ENCODE data around the gene KIF3B. TPM values are rescaled to one million over a fixed set of nuclear protein-coding genes. Genes with fewer than 3 reads are reported as not detected.
A peak's percentile ranks its signal among the peaks of the same experiment; 100 is the strongest.

The KIF3B gene
- total and polyA plus RNA-seq, 10 of the 15 experiments (the other 5 are each of a cell fraction or from before 2014, with no cell fraction given) = 7.4 to 37.3 (median 25.9) TPM

GRCh38 chr20:32344835-32345506, 67.5 kb downstream of the KIF3B start:
- Histone ChIP-seq H3K27me3 (replicated peaks in 1 of 2; ENCODE audit: control insufficient read depth in 2 of 2, insufficient read depth in 2 of 2, low read length in 1 of 2) (no peaks in the 10 kb centered on the region), H3K9me3 (replicated peaks; ENCODE audit: control insufficient read depth, insufficient read depth, low read length) (no peaks in the 10 kb centered on the region), H3K27ac (ENCODE audit: control insufficient read depth, insufficient read depth) (no peak overlapping the region), H3K4me2 (ENCODE audit: control insufficient read depth, insufficient read depth) (no peak overlapping the region), H3K36me3 (ENCODE audit: control insufficient read depth in 2 of 2, insufficient read depth in 2 of 2, low read length in 1 of 2) (no peaks in the 10 kb centered on the region), H3K79me2 (ENCODE audit: control insufficient read depth, insufficient read depth, low read length) (no peaks in the 10 kb centered on the region), H3K9ac (ENCODE audit: control insufficient read depth, insufficient read depth, low read length) (no peak overlapping the region), H3K4me1 (ENCODE audit: control insufficient read depth, insufficient read depth, low read length) (no peaks in the 10 kb centered on the region), H4K20me1 (ENCODE audit: control insufficient read depth, insufficient read depth) (no peaks in the 10 kb centered on the region), H2AFZ (ENCODE audit: control insufficient read depth, low read depth, low read length) (no peak overlapping the region), H3K4me3 (no peak overlapping the region)
- DNase-seq (ENCODE audit: low read depth, low spot score) = no peak
- ATAC-seq = peak; percentile 19; the same call in 1 of the 3 replicates
- ChIA-PET SMC1A (ENCODE audit: uncharacterized antibody, unreplicated experiment) (interaction anchor here (0.9 to 1.7 kb wide), 9 partner anchors 9 to 112 kb away, joined by 3 to 8 read pairs (median 5); no protein-coding TSS in a partner anchor), CTCF (interaction anchor here (1.1 to 2.2 kb wide), 6 partner anchors 9 to 69 kb away, joined by 5 to 10 read pairs (median 5); no protein-coding TSS in a partner anchor), POLR2A (interaction anchor here (0.7 to 2.2 kb wide), 2 partner anchors 9 to 13 kb away, joined by 4 to 8 read pairs; partner anchors contain the start of gene ASXL1), RAD21 (ENCODE audit: unreplicated experiment) (interaction anchor here (0.8 to 1.3 kb wide), 3 partner anchors 11 to 140 kb away, joined by 3 read pairs; no protein-coding TSS in a partner anchor)
- FAIRE-seq = no peak
- in situ Hi-C loops (cut with MboI) (no loop called here), intact Hi-C loops (cut with micrococcal nuclease; ENCODE audit: unreplicated experiment) (no loop called here)
- TF ChIP-seq CHD4 (IDR thresholded peaks at IDR 0.05) (no peak), NFXL1 (IDR thresholded peaks at IDR 0.05; ENCODE audit: borderline replicate concordance) (no peak), BMI1 (IDR thresholded peaks at IDR 0.05; ENCODE audit: borderline replicate concordance) (no peak), PAX5 (IDR thresholded peaks at IDR 0.05; ENCODE audit: borderline replicate concordance, low read depth, low read length) (no peak), ZNF687 (IDR thresholded peaks at IDR 0.05) (no peak), CHD1 (IDR thresholded peaks at IDR 0.05; ENCODE audit: low read depth, low read length) (no peak), ZNF217 (IDR thresholded peaks at IDR 0.05) (no peak), ZNF207 (IDR thresholded peaks at IDR 0.05; ENCODE audit: borderline replicate concordance) (no peak), ZSCAN29 (IDR thresholded peaks at IDR 0.05) (no peak), RAD51 (IDR thresholded peaks at IDR 0.05) (no peak), MLLT1 (IDR thresholded peaks at IDR 0.05) (no peak), USF1 (IDR thresholded peaks at IDR 0.05; ENCODE audit: borderline replicate concordance, extremely low read length, insufficient read depth, low read depth, low read length) (no peak), SREBF2 (IDR thresholded peaks at IDR 0.05; ENCODE audit: low read length) (no peak)
- BruUV-seq (replicated peaks) = no TSS peak
- 48% methylated on average over 7 of the region's 7 CpGs for WGBS (ENCODE audit: insufficient coverage, insufficient replicate concordance, low lambda C conversion rate, missing lambda C conversion rate)
